GM23338 (cell line): ENCODE measurements around the gene KRTAP10-5.

ENCODE experiments used
- CTCF ChIP-seq, 2 experiments: fragments of 200-600 bp in 1 of 2; sonication (generic) in 1 of 2; conservative IDR thresholded peaks; 2 replicates each; pipeline versions ENCODE4 v1.5.1 to v1.6.1; 2016 to 2017; ENCODE audit warnings: antibody characterized with exemption in 2 of 2, low read depth in 2 of 2, mild to moderate bottlenecking in 2 of 2, moderate library complexity in 1 of 2
- EZH2 ChIP-seq: fragments of 200-600 bp; sonication (generic); IDR thresholded peaks from one replicate; pipeline ENCODE4 v1.8.0; 2017; ENCODE audit warnings: antibody characterized with exemption, mild to moderate bottlenecking, low read depth; ENCODE audit not compliant: unreplicated experiment
- JUNB ChIP-seq: IDR thresholded peaks from one replicate; pipeline ENCODE4 v1.6.1; 2016; ENCODE audit warnings: antibody characterized with exemption; ENCODE audit not compliant: unreplicated experiment
- POLR2AphosphoS5 ChIP-seq: IDR thresholded peaks from 2 replicates; pipeline ENCODE4 v1.6.1; 2016; ENCODE audit warnings: antibody characterized with exemption, low read depth
- REST ChIP-seq: IDR thresholded peaks from one replicate; pipeline ENCODE4 v1.6.1; 2018; ENCODE audit warnings: antibody characterized with exemption; ENCODE audit not compliant: unreplicated experiment

GRCh38 chr21:44531606-44532564 lies 48.5 kb downstream of the KRTAP10-5 start:
- TF ChIP-seq CTCF (conservative IDR thresholded peaks at IDR 0.05; ENCODE audit: low read depth in 2 of 2), result no peak
- TF ChIP-seq POLR2AphosphoS5, result no peak
- no peak for TF ChIP-seq REST
- TF ChIP-seq EZH2, result no peak
- no peak for TF ChIP-seq JUNB
